HG03135 (cell line): Measurements from ENCODE around the gene SLC30A7.
A peak's percentile ranks its signal among the peaks of the same experiment; 100 is the strongest.
"Not testable (repeated sequence)": the region's sequence is repeated elsewhere in the genome, so short reads cannot be mapped to it uniquely, and the experiment has no call there.

Source experiments
- ATAC-seq: cut with Tn5 transposase; IDR thresholded peaks from one replicate; pipeline ENCODE4 v1.9.1; 2021; ENCODE audit warnings: mild to moderate bottlenecking, moderate library complexity; ENCODE audit not compliant: unreplicated experiment

Gene SLC30A7

GRCh38 chr1:100889869-100890482, 5.9 kb upstream of the SLC30A7 start:
- not testable (repeated sequence) for ATAC-seq

GRCh38 chr1:100891380-100891779, 4.5 kb upstream of the SLC30A7 start:
- ATAC-seq: no peak

DNA sequence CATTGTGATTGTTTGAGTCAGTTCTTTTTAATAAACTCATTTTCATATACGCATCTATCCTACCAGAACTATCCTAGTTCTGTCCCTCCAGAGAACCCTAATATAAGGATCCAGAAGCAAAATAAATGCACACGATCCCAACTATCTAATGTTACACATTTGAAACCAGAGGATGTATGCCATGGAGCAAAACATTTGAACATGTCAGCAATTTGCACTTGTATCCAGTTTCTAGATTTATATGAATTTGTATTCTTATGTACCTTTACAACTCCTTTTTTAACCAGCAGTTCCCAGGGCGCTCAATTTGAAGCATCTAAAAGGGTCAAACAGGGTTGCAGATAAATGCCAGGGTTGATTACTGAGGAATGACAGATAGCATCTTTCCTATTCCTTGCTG, 3.3 kb upstream of the SLC30A7 start:
- no peak for ATAC-seq

DNA sequence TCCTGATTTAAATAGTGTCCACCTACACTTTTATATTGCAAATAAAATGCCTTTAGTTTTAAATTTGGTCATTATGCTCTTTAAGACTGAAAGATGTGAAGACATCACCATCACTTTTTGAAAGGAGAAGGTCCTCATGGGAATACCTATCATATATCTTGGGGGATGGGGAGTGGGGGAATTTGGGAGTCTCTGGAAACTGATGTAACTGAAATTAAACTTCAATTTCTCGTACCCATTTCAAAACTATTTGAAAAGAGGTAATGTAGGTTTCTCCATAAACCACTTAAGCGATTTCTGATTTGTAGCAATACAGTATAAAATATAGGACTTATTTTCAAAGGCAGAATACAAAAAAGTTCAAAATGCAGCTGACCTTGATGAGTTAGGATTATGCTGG, 2.2 kb upstream of the SLC30A7 start:
- no peak for ATAC-seq

DNA sequence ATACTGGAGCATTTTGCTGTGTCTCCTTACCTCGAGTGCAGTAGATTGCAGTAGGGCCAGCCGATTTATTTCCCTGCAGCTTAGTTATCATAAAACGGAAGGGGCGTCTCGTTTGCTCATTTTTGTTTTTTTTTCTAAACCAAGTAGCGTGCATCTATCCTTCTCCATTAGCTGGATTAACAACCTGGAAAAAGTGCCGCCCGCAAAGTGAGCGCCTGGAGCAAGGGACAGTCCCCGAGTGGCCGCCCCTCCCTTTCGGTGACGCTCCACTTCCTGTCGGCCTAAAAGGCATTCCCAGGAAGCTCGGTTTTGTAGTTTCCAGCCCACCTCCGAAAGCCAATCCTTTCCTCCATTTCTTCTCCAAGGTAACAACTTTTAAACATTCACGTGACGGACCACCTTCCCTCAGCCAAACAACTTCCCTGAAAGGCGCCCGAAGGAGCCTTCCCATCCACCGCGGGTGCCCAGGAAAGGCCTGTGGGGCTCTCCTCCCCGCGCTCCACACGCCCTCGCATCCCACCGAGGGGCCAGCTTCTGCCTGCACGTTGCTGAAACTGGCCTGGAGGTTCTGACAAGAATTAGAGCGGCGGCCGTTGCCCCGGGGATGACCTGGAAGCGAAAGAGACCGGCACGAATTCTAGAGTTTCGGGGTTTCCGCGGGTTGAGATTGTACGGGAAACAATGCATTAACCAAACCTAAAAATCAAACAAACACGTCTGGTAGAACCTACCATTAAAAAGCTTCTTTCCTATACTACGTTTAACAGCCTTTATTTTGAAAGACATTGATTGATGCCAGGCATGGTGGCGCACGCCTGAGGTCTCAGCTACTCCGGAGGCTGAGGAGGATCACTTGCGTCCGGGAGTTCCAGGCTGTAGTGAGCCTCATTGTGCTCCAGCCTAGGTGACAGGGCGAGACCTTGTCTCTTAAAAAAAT, 1.0 kb upstream of the SLC30A7 start, which contains the start of gene EXTL2:
Gene EXTL2 (minus strand): TSS at position 240 of the 937 bp plus-strand sequence. CDS start 6,085 bp downstream, outside the sequence.
- ATAC-seq: peak; percentile 42

DNA sequence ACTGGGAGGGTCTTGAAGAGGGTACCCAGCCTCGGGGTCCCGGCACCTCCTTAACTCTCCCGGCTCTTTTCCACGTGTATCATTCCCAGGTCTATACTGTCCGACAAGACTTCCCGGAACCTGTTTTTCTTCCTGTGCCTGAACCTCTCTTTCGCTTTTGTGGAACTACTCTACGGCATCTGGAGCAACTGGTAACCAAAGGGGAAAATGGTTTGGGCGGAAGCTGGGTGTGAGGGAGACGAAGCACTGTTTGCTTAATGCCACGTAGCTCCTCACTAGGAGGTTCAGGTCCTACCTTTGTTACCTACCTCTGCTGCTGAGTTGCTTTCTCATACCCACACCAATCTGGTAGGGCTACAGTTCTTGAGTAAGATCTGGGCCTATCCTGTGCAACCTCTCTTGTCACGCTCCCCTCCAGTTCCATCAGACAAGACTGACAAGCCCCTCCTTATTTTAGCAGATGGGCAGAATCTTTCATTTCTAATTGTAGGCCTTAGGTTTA, 642 bp downstream of the SLC30A7 start:
- ATAC-seq: peak; percentile 42

GRCh38 chr1:100902365-100902764, 6.5 kb downstream of the SLC30A7 start:
- no peak for ATAC-seq

- ATAC-seq: no peak
These were observed 7.9 kb downstream of the SLC30A7 start for GRCh38 chr1:100903777-100904176.

DNA sequence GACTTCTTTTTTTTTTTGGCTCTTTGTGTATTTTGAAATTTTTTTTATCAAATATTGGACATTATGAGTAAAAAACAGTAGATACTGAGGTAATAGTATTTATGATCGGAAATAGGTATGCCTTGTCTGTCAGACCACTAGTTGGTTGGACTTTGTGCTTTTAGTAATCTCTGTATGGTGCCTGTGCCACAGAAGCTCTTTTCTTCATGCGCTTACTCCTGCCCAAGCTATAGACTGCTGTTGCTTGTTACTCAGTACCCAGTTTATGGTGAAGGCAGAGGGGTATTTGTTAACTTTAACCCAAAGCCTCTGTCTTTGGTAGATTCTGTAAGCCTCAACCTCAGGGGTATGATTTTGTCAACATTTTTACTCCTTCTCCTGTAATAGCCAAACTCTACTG, 8.6 kb downstream of the SLC30A7 start:
- ATAC-seq: no peak

- ATAC-seq: no peak
These were observed 9.3 kb downstream of the SLC30A7 start for GRCh38 chr1:100905181-100905580.

GRCh38 chr1:100907887-100908286, 12.0 kb downstream of the SLC30A7 start:
- no peak for ATAC-seq

- ATAC-seq: no peak
These were observed 13.1 kb downstream of the SLC30A7 start for GRCh38 chr1:100909018-100909417.

DNA sequence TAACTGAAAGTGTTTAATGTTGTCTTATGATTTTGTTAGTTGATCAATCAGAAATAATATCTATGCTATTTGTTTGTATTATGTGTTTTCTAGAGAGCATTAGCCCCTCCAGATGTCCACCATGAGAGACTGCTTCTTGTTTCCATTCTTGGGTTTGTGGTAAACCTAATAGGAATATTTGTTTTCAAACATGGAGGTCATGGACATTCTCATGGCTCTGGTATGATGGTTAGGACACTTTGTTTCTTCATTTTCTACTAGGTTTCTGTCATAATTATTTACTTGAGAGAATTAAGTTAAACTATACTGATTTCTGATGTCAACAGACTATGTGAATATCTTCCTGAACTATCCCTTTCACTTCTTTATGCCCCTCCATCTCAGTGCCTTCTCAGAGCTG, 16.1 kb downstream of the SLC30A7 start:
- ATAC-seq: no peak

DNA sequence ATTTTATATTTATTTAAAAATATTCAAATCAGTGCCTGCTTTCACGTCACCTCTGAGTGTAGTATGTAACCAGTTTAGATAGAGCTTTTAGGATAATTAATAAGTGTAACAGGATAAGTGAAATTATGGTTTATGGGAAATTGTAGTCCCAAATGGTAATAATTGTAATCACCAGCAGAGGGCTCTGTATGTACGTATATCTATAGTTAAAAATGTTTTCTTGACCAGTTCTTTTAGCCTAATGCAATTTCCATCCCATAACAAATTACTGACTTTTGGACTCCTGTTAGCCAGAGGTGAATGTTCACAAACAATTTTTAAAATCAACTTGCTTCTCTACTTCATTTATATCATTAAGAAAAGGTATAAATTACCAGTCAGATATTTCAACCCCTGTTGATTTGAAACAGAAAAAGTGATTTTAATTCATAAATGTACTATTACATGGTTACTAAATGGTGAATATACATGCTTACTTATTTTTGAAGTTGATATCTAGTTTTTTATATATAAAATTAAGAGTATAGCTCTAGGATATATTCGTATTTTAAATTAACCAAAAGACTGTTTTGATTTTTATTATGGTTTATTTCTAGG, 25.3 kb downstream of the SLC30A7 start:
- ATAC-seq: no peak

- no peak for ATAC-seq
These were observed 28.3 kb downstream of the SLC30A7 start for GRCh38 chr1:100924212-100924611.

- ATAC-seq: no peak
These were observed 29.1 kb downstream of the SLC30A7 start for GRCh38 chr1:100924991-100925390.

DNA sequence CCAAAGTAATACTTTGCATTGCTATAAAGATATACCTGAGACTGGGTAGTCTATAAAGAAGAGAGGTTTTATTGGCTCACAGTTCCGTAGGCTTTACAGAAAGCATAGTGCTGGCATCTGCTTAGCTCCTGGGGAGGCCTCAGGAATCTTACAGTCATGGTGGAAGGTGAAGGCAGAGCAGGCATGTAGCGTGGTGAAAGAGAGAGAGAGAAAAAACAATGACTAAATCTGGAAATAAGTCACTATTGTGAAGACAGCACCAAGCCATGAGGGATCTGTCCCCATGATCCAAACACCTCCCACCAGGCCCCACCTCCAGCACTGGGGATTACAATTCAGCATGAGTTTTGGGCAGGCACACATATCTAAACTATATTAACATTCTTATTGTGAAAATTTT, 30.4 kb downstream of the SLC30A7 start:
- ATAC-seq: no peak

GRCh38 chr1:100927276-100927675, 31.4 kb downstream of the SLC30A7 start:
- ATAC-seq: no peak

- no peak for ATAC-seq
These were observed 32.2 kb downstream of the SLC30A7 start for GRCh38 chr1:100928128-100928527.

DNA sequence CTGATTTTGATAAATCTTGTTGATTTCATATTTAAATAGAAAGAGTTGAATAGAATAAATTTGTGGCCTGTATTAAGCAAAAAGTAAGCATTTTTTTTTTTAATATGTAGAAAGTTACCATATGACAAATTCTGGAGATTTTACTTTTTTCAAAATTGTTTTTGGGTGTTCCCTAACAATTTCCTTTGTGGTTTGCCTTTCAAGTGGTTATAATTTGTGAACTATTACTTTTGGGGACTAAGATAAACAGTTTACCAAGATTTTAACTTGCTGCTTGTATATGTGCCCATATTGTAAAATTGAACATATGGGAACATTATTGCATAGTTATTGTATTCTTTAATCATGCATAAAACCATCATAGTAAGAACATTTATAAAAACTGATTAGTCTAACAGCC, 34.6 kb downstream of the SLC30A7 start:
- ATAC-seq: no peak

- ATAC-seq: no peak
These were observed 35.8 kb downstream of the SLC30A7 start for GRCh38 chr1:100931716-100932115.

DNA sequence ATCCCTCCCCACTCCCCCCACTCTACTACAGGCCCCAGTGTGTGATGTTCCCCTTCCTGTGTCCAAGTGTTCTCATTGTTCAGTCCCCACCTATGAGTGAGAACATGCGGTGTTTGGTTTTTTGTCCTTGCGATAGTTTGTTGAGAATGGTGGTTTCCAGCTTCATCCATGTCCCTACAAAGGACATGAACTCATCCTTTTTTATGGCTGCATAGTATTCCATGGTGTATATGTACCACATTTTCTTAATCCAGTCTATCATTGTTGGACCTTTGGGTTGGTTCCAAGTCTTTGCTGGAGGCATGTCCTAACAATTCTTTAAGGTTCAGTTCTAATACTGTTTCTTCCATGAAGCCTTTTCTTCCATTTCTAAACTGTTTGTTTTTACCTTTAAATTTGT, 37.7 kb downstream of the SLC30A7 start:
- ATAC-seq: not testable (repeated sequence)
